HepG2 (cell line): ENCODE data around the gene DCAF4L1. TPM values are rescaled to one million over a fixed set of nuclear protein-coding genes. Genes with fewer than 3 reads are reported as not detected.
A peak's percentile ranks its signal among the peaks of the same experiment; 100 is the strongest.

Source experiments
- ATF1 ChIP-seq: IDR thresholded peaks from 2 replicates; pipeline ENCODE4 v1.6.1; 2016; ENCODE audit warnings: mild to moderate bottlenecking, control low read depth
- EED ChIP-seq: sonication (generic); formaldehyde crosslinking; IDR thresholded peaks from 2 replicates; pipeline ENCODE4 v1.5.0; 2020; ENCODE audit warnings: mild to moderate bottlenecking, missing genetic modification reagents
- KAT8 ChIP-seq: IDR thresholded peaks from 2 replicates; pipeline ENCODE4 v1.6.1; 2016; ENCODE audit warnings: missing genetic modification reagents, missing compliant biosample characterization
- LCORL ChIP-seq, 2 experiments: fragments of 450-650 bp in 1 of 2; sonication (generic) in 1 of 2; formaldehyde crosslinking in 1 of 2; IDR thresholded peaks; 2 replicates each; pipeline versions ENCODE4 v1.5.0 to v1.6.1; 2017 to 2020; ENCODE audit warnings: antibody characterized with exemption in 1 of 2, missing genetic modification reagents in 1 of 2
- NCOR1 ChIP-seq: fragments of 200-600 bp; sonication (generic); IDR thresholded peaks from 2 replicates; pipeline ENCODE4 v1.7.0; 2017; ENCODE audit warnings: antibody characterized with exemption, low read length, borderline replicate concordance
- NFIB ChIP-seq: sonication (generic); formaldehyde crosslinking; IDR thresholded peaks from 2 replicates; pipeline ENCODE4 v1.9.0; 2021; ENCODE audit warnings: missing genetic modification reagents, mild to moderate bottlenecking, borderline replicate concordance
- NFIC ChIP-seq: IDR thresholded peaks from 2 replicates; pipeline ENCODE4 v1.6.1; 2012; ENCODE audit warnings: mild to moderate bottlenecking, low read length, inconsistent platforms
- RELA ChIP-seq: sonication (generic); formaldehyde crosslinking; IDR thresholded peaks from 2 replicates; pipeline ENCODE4 v1.4.0; 2020; ENCODE audit warnings: missing genetic modification reagents
- SRSF1 ChIP-seq: fragments of 200-400 bp; formaldehyde crosslinking; optimal IDR thresholded peaks from 2 replicates; pipeline ENCODE3; 2017; ENCODE audit warnings: mild to moderate bottlenecking, low read depth, low read length, moderate library complexity
- YEATS2 ChIP-seq: sonication (generic); formaldehyde crosslinking; IDR thresholded peaks from 2 replicates; pipeline ENCODE4 v1.4.0; 2020; ENCODE audit warnings: missing genetic modification reagents, borderline replicate concordance
- ZNF101 ChIP-seq: sonication (generic); formaldehyde crosslinking; IDR thresholded peaks from 2 replicates; pipeline ENCODE4 v1.4.0; 2020; ENCODE audit warnings: mild to moderate bottlenecking, low read depth, missing genetic modification reagents, borderline replicate concordance
- ZNF138 ChIP-seq: sonication (generic); formaldehyde crosslinking; IDR thresholded peaks from 2 replicates; pipeline ENCODE4 v1.5.0; 2020; ENCODE audit warnings: mild to moderate bottlenecking, low read depth, missing genetic modification reagents
- ZNF205 ChIP-seq: IDR thresholded peaks from 2 replicates; pipeline ENCODE4 v1.6.1; 2018; ENCODE audit warnings: missing biosample characterization, missing genetic modification reagents
- ZNF3 ChIP-seq: IDR thresholded peaks from 2 replicates; pipeline ENCODE4 v1.7.0; 2017; ENCODE audit warnings: inconsistent platforms
- ZNF30 ChIP-seq: sonication (generic); formaldehyde crosslinking; IDR thresholded peaks from 2 replicates; pipeline ENCODE4 v1.5.0; 2020; ENCODE audit warnings: mild to moderate bottlenecking, missing genetic modification reagents
- ZNF335 ChIP-seq: sonication (generic); formaldehyde crosslinking; IDR thresholded peaks from 2 replicates; pipeline ENCODE4 v1.4.0; 2020; ENCODE audit warnings: missing genetic modification reagents
- polyA plus RNA-seq, 8 experiments: library from polyadenylated mRNA; depleted of rRNA in 3 of 8; stranded (reverse) in 7 of 8; unstranded in 1 of 8; fragments of >200 nt; fragmentation: Illumina TruSeq in 4 of 8; extraction: Trizol in 4 of 8; gene quantifications; 2 replicates each; pipeline versions ENCODE4 v1.2.1 to v1.2.3, GENCODE V29; 2011 to 2016; ENCODE audit warnings: low read depth in 4 of 8, missing spikeins in 1 of 8, mixed read lengths in 1 of 8; ENCODE audit not compliant: insufficient read depth in 1 of 8
- total RNA-seq, 5 experiments: library from RNA; depleted of rRNA; stranded (reverse); fragments of >200 nt; fragmentation: Illumina TruSeq; extraction: Trizol; gene quantifications; 2 replicates each; pipeline ENCODE4 v1.2.3, GENCODE V29; 2016; ENCODE audit warnings: low read depth in 1 of 5
- TF ChIP-seq, protein P1 (sequence below): sonication (generic); formaldehyde crosslinking; IDR thresholded peaks from 2 replicates; pipeline ENCODE4 v1.4.0; 2020; ENCODE audit warnings: mild to moderate bottlenecking, missing genetic modification reagents
- TF ChIP-seq, protein P2 (sequence below): sonication (generic); formaldehyde crosslinking; IDR thresholded peaks from 2 replicates; pipeline ENCODE4 v1.8.1; 2023; ENCODE audit warnings: mild to moderate bottlenecking, missing genetic modification reagents, borderline replicate concordance
- TF ChIP-seq, protein P3 (sequence below): sonication (generic); formaldehyde crosslinking; IDR thresholded peaks from 2 replicates; pipeline ENCODE4 v1.4.0; 2020; ENCODE audit warnings: missing genetic modification reagents
- TF ChIP-seq, protein P4 (sequence below): IDR thresholded peaks from 2 replicates; pipeline ENCODE4 v1.6.1; 2016; ENCODE audit warnings: missing genetic modification reagents, missing compliant biosample characterization

The DCAF4L1 gene
- total and polyA plus RNA-seq, 2 of the 13 experiments (the other 11 are each of a cell fraction or from before 2014, with no cell fraction given) = 0.05 to 0.09 TPM

DNA sequence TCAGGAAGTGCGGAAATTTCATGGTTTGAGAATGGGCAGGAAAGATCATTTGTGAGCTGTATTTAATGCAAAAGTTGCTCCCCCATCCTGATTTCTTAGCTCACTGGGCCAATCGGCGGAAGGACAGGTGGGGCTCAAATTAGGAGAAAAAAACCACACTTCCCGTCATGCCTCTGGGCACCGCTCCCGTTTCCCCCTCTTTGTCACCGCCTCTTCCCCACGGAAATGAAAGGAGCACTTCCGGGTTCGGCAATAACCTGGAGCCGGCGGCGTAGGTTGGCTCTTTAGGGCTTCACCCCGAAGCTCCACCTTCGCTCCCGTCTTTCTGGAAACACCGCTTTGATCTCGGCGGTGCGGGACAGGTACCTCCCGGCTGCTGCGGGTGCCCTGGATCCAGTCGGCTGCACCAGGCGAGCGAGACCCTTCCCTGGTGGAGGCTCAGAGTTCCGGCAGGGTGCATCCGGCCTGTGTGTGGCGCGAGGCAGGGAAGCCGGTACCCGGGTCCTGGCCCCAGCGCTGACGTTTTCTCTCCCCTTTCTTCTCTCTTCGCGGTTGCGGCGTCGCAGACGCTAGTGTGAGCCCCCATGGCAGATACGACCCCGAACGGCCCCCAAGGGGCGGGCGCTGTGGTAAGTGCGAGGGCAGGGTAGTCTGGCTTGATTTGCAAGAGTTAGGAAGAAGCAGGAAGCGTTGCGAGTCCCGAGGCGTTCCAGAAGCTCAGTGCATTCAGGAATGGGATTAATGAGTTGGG, 46.5 kb upstream of the DCAF4L1 start, which contains the start of gene TMEM33 (continued):
- TF ChIP-seq, protein P1, sequence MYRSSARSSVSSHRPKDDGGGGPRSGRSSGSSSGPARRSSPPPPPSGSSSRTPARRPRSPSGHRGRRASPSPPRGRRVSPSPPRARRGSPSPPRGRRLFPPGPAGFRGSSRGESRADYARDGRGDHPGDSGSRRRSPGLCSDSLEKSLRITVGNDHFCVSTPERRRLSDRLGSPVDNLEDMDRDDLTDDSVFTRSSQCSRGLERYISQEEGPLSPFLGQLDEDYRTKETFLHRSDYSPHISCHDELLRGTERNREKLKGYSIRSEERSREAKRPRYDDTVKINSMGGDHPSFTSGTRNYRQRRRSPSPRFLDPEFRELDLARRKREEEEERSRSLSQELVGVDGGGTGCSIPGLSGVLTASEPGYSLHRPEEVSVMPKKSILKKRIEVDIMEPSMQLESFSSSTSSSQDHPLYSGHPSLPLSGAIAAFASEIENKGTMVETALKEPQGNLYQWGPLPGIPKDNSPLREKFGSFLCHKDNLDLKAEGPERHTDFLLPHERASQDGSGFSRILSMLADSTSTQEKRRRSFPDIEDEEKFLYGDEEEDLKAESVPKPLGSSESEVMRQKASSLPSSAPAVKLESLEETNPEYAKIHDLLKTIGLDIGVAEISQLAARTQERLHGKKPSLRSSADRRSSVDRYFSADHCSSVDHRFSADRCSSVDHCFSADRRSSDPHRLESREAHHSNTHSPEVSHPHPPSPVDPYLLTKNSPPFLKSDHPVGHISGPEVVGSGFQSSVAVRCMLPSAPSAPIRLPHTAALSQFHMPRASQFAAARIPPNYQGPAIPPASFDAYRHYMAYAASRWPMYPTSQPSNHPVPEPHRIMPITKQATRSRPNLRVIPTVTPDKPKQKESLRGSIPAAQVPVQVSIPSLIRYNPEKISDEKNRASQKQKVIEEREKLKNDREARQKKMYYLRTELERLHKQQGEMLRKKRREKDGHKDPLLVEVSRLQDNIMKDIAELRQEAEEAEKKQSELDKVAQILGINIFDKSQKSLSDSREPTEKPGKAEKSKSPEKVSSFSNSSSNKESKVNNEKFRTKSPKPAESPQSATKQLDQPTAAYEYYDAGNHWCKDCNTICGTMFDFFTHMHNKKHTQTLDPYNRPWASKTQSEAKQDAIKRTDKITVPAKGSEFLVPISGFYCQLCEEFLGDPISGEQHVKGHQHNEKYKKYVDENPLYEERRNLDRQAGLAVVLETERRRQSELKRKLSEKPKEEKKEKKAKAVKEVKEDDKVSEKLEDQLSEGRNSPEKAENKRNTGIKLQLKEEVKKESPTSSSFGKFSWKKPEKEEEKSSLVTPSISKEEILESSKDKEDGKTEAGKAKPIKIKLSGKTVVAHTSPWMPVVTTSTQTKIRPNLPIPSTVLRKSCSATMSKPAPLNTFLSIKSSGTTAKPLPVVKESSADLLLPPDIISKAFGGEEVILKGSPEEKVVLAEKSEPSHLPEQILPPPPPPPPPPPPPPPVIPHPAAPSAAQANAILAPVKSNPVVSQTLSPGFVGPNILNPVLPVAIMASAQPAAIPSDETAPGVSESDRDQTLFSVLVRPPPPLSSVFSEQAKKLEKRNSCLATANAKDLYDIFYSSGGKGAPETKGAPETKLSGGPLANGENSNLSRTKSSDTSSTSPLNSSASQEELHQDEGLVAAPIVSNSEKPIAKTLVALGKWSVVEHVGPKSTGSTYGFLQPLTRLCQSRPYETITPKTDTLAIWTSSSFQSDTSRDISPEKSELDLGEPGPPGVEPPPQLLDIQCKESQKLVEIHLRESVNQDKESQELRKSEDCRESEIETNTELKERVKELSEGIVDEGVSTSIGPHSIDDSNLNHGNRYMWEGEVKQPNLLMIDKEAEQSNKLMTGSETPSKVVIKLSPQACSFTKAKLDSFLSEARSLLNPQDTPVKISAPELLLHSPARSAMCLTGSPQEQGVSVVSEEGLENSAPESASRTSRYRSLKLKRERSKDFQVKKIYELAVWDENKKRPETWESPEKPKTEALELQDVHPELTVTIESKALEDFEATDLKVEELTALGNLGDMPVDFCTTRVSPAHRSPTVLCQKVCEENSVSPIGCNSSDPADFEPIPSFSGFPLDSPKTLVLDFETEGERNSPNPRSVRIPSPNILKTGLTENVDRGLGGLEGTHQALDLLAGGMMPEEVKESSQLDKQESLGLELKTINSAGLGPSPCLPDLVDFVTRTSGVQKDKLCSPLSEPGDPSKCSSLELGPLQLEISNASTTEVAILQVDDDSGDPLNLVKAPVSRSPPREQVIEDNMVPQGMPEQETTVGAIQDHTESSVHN = peak; percentile 67; the same call in 1 of the 2 replicates
- TF ChIP-seq ZNF335 (CRISPR knock-in tag) = no peak
- TF ChIP-seq SRSF1 = peak; percentile 89
- TF ChIP-seq RELA (CRISPR knock-in tag) = 0 out of 2 replicates have a peak, but pooled peaks have one; percentile 51
- TF ChIP-seq ATF1 (CRISPR knock-in tag) = peak; percentile 79
- TF ChIP-seq LCORL (IDR thresholded peaks at IDR 0.05) = no peak
- TF ChIP-seq LCORL (CRISPR knock-in tag; IDR thresholded peaks at IDR 0.05) = 0 out of 2 replicates have a peak, but pooled peaks have one; percentile 48
- TF ChIP-seq, protein P2, sequence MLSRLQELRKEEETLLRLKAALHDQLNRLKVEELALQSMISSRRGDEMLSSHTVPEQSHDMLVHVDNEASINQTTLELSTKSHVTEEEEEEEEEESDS (CRISPR knock-in tag) = 0 out of 2 replicates have a peak, but pooled peaks have one; percentile 41
- TF ChIP-seq NCOR1 = no peak; the same call in 1 of the 2 replicates
- TF ChIP-seq KAT8 = peak; percentile 94
- no peak for TF ChIP-seq NFIB (CRISPR knock-in tag)
- no peak for TF ChIP-seq ZNF205 (CRISPR knock-in tag)
- TF ChIP-seq ZNF3 = no peak
- TF ChIP-seq, protein P3, sequence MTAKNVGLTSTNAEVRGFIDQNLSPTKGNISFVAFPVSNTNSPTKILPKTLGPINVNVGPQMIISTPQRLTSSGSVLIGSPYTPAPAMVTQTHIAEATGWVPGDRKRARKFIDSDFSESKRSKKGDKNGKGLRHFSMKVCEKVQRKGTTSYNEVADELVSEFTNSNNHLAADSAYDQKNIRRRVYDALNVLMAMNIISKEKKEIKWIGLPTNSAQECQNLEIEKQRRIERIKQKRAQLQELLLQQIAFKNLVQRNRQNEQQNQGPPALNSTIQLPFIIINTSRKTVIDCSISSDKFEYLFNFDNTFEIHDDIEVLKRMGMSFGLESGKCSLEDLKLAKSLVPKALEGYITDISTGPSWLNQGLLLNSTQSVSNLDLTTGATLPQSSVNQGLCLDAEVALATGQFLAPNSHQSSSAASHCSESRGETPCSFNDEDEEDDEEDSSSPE (CRISPR knock-in tag) = peak; percentile 45; the same call in 1 of the 2 replicates
- 0 out of 2 replicates have a peak, but pooled peaks have one; percentile 44 for TF ChIP-seq NFIC
- TF ChIP-seq, protein P4, sequence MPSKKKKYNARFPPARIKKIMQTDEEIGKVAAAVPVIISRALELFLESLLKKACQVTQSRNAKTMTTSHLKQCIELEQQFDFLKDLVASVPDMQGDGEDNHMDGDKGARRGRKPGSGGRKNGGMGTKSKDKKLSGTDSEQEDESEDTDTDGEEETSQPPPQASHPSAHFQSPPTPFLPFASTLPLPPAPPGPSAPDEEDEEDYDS (CRISPR knock-in tag) = peak; percentile 73
- TF ChIP-seq EED (CRISPR knock-in tag) = 0 out of 2 replicates have a peak, but pooled peaks have one; percentile 16
- peak; percentile 72 for TF ChIP-seq YEATS2 (CRISPR knock-in tag)
- no peak for TF ChIP-seq ZNF101
- TF ChIP-seq ZNF30 (CRISPR knock-in tag) = 0 out of 2 replicates have a peak, but pooled peaks have one; percentile 42
- no peak for TF ChIP-seq ZNF138 (CRISPR knock-in tag)
